Loucy (cell line): ENCODE results near the gene AFAP1L1.

Source experiments
- CTCF ChIP-seq: fragments of 200-600 bp; sonication (generic); conservative IDR thresholded peaks from 2 replicates; pipeline ENCODE4 v1.5.1; 2014; ENCODE audit warnings: mild to moderate bottlenecking, antibody characterized with exemption, low read length
- EZH2phosphoT487 ChIP-seq: fragments of 200-600 bp; IDR thresholded peaks from 2 replicates; pipeline ENCODE4 v1.6.1; 2018; ENCODE audit warnings: antibody characterized with exemption, mild to moderate bottlenecking, moderate library complexity, borderline replicate concordance

- TF ChIP-seq CTCF (no peak), EZH2phosphoT487 (no peak)
These were observed 16.8 kb downstream of the AFAP1L1 start for GRCh38 chr5:149288436-149288835.
